Vagina (tissue), 2 donors: ENCODE results near the gene FLYWCH1. TPM values are rescaled to one million over a fixed set of nuclear protein-coding genes. Genes with fewer than 3 reads are reported as not detected.

Experiments
- DNase-seq, 2 donors: peaks; one replicate each; pipeline ENCODE4 v3.0.0-alpha.2; 2017; ENCODE audit errors: extremely low spot score in 2 of 2
- H3K27ac ChIP-seq: fragments of 200-600 bp; sonication (generic); one replicate; pipeline ENCODE4 v1.5.1; 2019
- H3K27me3 ChIP-seq: fragments of 200-600 bp; sonication (generic); one replicate; pipeline ENCODE4 v1.5.1; 2019
- H3K36me3 ChIP-seq, 2 donors: fragments of 200-600 bp; sonication (generic); one replicate each; pipeline ENCODE4 v1.5.1; 2017 to 2019
- H3K4me1 ChIP-seq: fragments of 200-600 bp; sonication (generic); one replicate; pipeline ENCODE4 v1.5.1; 2019
- H3K4me3 ChIP-seq, 2 donors: fragments of 200-600 bp; sonication (generic); 1 replicate in 1 of 2; 2 replicates in 1 of 2; pipeline ENCODE4 v1.5.1; 2016 to 2019
- H3K9me3 ChIP-seq: fragments of 200-600 bp; sonication (generic); one replicate; pipeline ENCODE4 v1.5.1; 2019
- POLR2A ChIP-seq, 2 donors: fragments of 450-650 bp; IDR thresholded peaks; one replicate each; pipeline ENCODE4 v1.6.1; 2017; ENCODE audit warnings: antibody characterized with exemption in 2 of 2, mild to moderate bottlenecking in 2 of 2, moderate library complexity in 2 of 2
- POLR2AphosphoS5 ChIP-seq, 2 donors: sonication (generic); formaldehyde crosslinking; IDR thresholded peaks; one replicate each; pipeline ENCODE4 v1.9.0; 2017; ENCODE audit warnings: antibody characterized with exemption in 2 of 2, mild to moderate bottlenecking in 2 of 2, low read depth in 1 of 2; ENCODE audit not compliant: insufficient read depth in 1 of 2
- intact Hi-C: fragments of 100-400 bp; cut with DNase I; formaldehyde crosslinking; loops from one replicate; pipeline ENCODE4 v1.15.1; 2023
- total RNA-seq: library from RNA; depleted of rRNA; stranded (reverse); fragments of >200 nt; gene quantifications from one replicate; pipeline ENCODE4 v1.2.3, GENCODE V29; 2016
- TF ChIP-seq, protein P1 (sequence below), 3 experiments: fragments of 450-650 bp in 2 of 3; fragments of 200-600 bp in 1 of 3; sonication (generic) in 1 of 3; IDR thresholded peaks; one replicate each; pipeline ENCODE4 v1.5.1; 2017 to 2019; ENCODE audit warnings: antibody characterized with exemption in 3 of 3, mild to moderate bottlenecking in 2 of 3, moderate library complexity in 2 of 3

The FLYWCH1 gene
- total RNA-seq, 1 donor from 2014 or later = 32.9 TPM

DNA sequence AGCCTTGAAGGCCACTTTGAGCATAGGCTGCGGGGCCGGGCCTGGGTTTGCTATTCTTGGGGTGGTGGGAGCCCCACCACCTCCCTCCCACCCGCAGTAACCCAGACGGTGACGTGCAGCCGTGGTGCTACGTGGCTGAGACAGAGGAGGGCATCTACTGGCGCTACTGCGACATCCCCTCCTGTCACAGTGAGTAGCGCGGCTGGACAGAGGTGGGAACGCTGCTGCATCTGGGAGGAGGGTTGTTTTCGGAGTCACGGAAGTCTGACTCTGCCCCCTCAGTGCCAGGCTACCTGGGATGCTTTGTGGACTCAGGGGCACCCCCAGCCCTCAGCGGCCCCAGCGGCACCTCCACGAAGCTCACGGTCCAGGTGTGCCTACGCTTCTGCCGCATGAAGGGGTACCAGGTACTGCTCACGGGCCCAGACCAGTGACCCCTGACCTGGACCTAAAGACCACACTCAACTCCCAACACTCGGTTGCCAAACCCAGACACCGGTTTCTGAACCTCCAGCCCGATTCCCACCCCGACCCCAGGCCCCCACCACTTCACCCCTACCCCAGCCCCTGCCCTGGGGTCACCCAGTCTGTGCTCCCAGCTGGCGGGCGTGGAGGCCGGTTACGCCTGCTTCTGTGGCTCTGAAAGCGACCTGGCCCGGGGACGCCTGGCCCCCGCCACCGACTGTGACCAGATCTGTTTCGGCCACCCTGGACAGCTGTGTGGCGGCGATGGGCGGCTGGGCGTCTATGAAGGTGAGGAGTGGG is 54.5 kb downstream of the FLYWCH1 start:
- Histone ChIP-seq H3K36me3 (no peaks in the 10 kb centered on the region), H3K27ac (no peak overlapping the region), H3K9me3 (no peaks in the 10 kb centered on the region), H3K4me1 (peaks cover 64% of the 10 kb centered on the region), H3K4me3 (peak overlapping the region in 1 of 2 donors; percentile 24), H3K27me3 (peaks cover 12% of the 10 kb centered on the region)
- intact Hi-C loops = no loop called here
- DNase-seq = no peak
- TF ChIP-seq, protein P1, sequence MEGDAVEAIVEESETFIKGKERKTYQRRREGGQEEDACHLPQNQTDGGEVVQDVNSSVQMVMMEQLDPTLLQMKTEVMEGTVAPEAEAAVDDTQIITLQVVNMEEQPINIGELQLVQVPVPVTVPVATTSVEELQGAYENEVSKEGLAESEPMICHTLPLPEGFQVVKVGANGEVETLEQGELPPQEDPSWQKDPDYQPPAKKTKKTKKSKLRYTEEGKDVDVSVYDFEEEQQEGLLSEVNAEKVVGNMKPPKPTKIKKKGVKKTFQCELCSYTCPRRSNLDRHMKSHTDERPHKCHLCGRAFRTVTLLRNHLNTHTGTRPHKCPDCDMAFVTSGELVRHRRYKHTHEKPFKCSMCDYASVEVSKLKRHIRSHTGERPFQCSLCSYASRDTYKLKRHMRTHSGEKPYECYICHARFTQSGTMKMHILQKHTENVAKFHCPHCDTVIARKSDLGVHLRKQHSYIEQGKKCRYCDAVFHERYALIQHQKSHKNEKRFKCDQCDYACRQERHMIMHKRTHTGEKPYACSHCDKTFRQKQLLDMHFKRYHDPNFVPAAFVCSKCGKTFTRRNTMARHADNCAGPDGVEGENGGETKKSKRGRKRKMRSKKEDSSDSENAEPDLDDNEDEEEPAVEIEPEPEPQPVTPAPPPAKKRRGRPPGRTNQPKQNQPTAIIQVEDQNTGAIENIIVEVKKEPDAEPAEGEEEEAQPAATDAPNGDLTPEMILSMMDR (IDR thresholded peaks at IDR 0.05) = no peak
- TF ChIP-seq POLR2A (IDR thresholded peaks at IDR 0.05) (no peak), POLR2AphosphoS5 (IDR thresholded peaks at IDR 0.05; ENCODE audit: insufficient read depth in 1 of 2, low read depth in 1 of 2) (no peak)

DNA sequence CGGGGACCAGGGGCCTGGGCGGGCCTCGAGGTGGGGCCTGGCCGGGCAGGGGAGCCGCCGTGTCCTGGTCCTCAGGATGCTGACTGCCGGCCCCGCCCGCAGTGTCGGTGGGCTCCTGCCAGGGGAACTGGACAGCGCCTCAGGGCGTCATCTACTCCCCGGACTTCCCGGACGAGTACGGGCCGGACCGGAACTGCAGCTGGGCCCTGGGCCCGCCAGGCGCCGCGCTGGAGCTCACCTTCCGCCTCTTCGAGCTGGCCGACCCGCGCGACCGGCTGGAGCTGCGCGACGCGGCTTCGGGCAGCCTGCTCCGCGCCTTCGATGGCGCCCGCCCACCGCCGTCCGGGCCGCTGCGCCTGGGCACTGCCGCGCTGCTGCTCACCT is 55.1 kb downstream of the FLYWCH1 start:
- intact Hi-C loops = no loop called here
- Histone ChIP-seq H3K27me3 (peaks cover 12% of the 10 kb centered on the region), H3K36me3 (no peaks in the 10 kb centered on the region), H3K27ac (no peak overlapping the region), H3K9me3 (no peaks in the 10 kb centered on the region), H3K4me3 (peak overlapping the region in 1 of 2 donors; percentile 24), H3K4me1 (peaks cover 64% of the 10 kb centered on the region)
- DNase-seq = no peak
- TF ChIP-seq POLR2A (IDR thresholded peaks at IDR 0.05) = no peak
- TF ChIP-seq, protein P1 (IDR thresholded peaks at IDR 0.05) = no peak
- TF ChIP-seq POLR2AphosphoS5 (IDR thresholded peaks at IDR 0.05; ENCODE audit: insufficient read depth in 1 of 2, low read depth in 1 of 2) = no peak

DNA sequence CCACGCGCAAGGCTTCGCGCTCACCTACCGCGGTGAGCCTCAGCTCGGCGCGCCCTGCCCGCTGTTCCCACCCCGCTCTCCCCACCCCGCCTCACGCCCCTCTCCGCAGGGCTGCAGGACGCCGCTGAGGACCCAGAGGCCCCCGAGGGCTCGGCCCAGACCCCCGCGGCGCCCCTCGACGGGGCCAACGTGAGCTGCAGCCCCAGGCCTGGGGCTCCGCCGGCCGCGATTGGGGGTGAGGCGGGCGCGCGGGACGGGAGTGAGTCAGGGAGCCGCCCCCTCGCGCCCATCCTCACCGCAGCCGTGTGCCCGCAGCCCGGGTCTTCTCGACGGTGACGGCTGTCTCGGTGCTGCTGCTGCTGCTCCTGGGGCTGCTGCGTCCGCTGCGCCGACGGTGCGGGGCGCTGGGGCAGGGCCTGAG is 55.5 kb downstream of the FLYWCH1 start:
- peaks cover 12% of the 10 kb centered on the region for H3K27me3 ChIP-seq
- intact Hi-C loops = no loop called here
- no peak for TF ChIP-seq POLR2A (IDR thresholded peaks at IDR 0.05)
- TF ChIP-seq, protein P1 (IDR thresholded peaks at IDR 0.05) = no peak
- TF ChIP-seq POLR2AphosphoS5 (IDR thresholded peaks at IDR 0.05; ENCODE audit: insufficient read depth in 1 of 2, low read depth in 1 of 2) = no peak
- H3K27ac ChIP-seq = no peak overlapping the region
- no peaks in the 10 kb centered on the region for H3K9me3 ChIP-seq
- no peak for DNase-seq
- peak overlapping the region in 1 of 2 donors; percentile 24 for H3K4me3 ChIP-seq
- H3K4me1 ChIP-seq = peaks cover 64% of the 10 kb centered on the region
- no peaks in the 10 kb centered on the region for H3K36me3 ChIP-seq

DNA sequence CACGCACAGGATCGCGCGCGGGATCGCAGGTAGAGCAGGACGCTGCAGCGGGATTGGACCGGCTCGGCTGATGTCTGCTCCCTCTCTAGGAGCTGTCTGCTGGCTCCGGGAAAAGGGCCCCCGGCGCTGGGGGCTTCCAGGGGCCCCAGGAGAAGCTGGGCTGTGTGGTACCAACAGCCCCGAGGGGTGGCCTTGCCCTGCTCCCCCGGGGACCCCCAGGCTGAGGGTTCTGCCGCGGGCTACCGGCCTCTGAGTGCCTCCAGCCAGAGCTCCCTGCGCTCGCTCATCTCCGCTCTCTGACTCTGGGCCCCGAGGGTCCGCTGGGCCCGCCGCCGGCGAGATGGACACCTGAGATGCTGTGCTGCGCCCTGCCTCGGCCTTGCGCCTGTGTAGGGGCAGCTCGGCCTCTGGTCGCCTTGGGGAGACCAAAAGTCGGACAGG is 56.0 kb downstream of the FLYWCH1 start:
- Histone ChIP-seq H3K9me3 (no peaks in the 10 kb centered on the region), H3K27ac (no peak overlapping the region), H3K36me3 (no peaks in the 10 kb centered on the region), H3K4me3 (no peak overlapping the region), H3K27me3 (peaks cover 12% of the 10 kb centered on the region), H3K4me1 (peaks cover 62% of the 10 kb centered on the region)
- TF ChIP-seq, protein P1 (IDR thresholded peaks at IDR 0.05) = no peak
- no peak for TF ChIP-seq POLR2A (IDR thresholded peaks at IDR 0.05)
- no peak for TF ChIP-seq POLR2AphosphoS5 (IDR thresholded peaks at IDR 0.05; ENCODE audit: insufficient read depth in 1 of 2, low read depth in 1 of 2)
- DNase-seq = no peak
- intact Hi-C loops = no loop called here

DNA sequence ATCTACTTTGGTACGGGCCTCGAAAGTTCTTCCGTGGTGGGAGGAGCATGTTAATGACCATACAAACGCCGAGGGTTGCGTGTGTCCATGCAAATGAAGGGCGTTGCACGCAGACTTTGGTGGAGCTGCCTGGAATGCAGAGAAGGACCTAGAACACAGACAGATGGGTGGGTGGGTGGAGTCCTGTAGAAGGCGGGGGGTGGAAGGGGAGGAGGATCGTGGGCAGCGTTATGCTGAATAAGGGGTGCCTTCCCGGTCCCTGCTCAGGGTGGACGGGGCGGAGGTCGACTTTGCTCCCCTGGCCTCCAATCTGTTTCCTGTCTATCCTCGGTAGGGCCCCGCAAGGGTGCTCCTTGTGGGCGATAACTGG is 56.6 kb downstream of the FLYWCH1 start:
- H3K27me3 ChIP-seq = peaks cover 12% of the 10 kb centered on the region
- no peaks in the 10 kb centered on the region for H3K9me3 ChIP-seq
- intact Hi-C loops = no loop called here
- H3K27ac ChIP-seq = no peak overlapping the region
- no peaks in the 10 kb centered on the region for H3K36me3 ChIP-seq
- peaks cover 56% of the 10 kb centered on the region for H3K4me1 ChIP-seq
- no peak for TF ChIP-seq POLR2A (IDR thresholded peaks at IDR 0.05)
- no peak for TF ChIP-seq POLR2AphosphoS5 (IDR thresholded peaks at IDR 0.05; ENCODE audit: insufficient read depth in 1 of 2, low read depth in 1 of 2)
- TF ChIP-seq, protein P1 (IDR thresholded peaks at IDR 0.05) = no peak
- peak overlapping the region; percentile 56 to 67 for H3K4me3 ChIP-seq
- DNase-seq = no peak
